ENCODE measurements around the gene KLHL29. TPM values are rescaled to one million over a fixed set of nuclear protein-coding genes. Genes with fewer than 3 reads are reported as not detected.
A peak's percentile ranks its signal among the peaks of the same experiment; 100 is the strongest.

KLHL29 gene
- total RNA-seq, 1 experiment from 2014 or later, result 2.4 TPM

DNA sequence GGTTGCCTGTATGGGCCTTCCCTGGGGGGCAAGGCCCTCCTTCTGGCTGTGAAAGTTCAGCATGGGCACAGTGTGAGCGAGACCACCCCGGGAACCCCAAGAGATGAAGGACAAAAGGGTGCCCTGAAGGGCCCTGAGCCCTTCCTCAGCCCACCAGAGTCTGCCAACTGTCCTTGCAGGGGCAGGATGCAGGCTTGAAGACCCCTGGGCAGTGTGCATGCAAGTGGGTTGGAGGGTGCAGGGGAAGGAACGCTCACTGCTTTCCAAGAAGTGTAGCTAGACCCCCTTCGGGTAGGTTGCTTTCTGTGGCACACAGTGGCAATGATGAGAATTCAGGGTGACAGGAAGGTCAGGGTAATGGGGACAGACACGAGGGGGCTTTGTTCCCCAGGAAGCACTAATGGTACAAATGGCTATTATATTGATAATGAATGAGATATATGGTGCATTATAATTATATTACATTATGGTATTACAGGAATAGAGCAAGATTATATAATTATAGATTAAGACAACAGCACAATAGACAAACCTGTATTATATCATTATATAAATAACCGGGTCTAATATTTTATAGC, 313.2 kb downstream of the KLHL29 start:
- Mint-ChIP-seq H3K27me3 (ENCODE audit: low read depth) (no peaks in the 10 kb centered on the region), H3K36me3 (ENCODE audit: insufficient read depth in 1 of 3, low read depth in 3 of 3) (peaks cover 11 to 14% (median 13%) of the 10 kb centered on the region in 3 experiments), H3K4me3 (no peak overlapping the region; a peak in 1 of 5 replicates), H3K4me1 (peaks cover 0 to 5% of the 10 kb centered on the region in 2 experiments; a peak in 2 of 4 replicates), H3K9me3 (peaks cover 7% of the 10 kb centered on the region in 2 experiments; a peak in 3 of 5 replicates), H3K27ac (peak overlapping the region in 1 of 3 experiments; percentile 31; a peak in 1 of 7 replicates)
- no CpG with 5 or more reads among the region's 6 CpGs for WGBS (ENCODE audit: extremely low coverage, insufficient read length, low lambda C conversion rate)
- H2AK5ac ChIP-seq (ENCODE audit: insufficient read length, low read length), result no peak overlapping the region
- H3K56ac ChIP-seq (ENCODE audit: insufficient read length, low read depth, low read length), result no peak overlapping the region
- H2BK20ac ChIP-seq (ENCODE audit: low read depth, low read length, poor library complexity, severe bottlenecking), result no peak overlapping the region
- no peak overlapping the region for H3K9ac ChIP-seq (ENCODE audit: extremely low read depth, insufficient read length, low read length)
- H3K79me2 ChIP-seq (ENCODE audit: insufficient read depth, low read length), result no peaks in the 10 kb centered on the region
- H3T11ph ChIP-seq (ENCODE audit: low read length), result no peak overlapping the region
- no peak overlapping the region for H3K27ac ChIP-seq (ENCODE audit: insufficient read length, low read depth, low read length)
- H3K4me2 ChIP-seq (ENCODE audit: insufficient read depth, insufficient read length, low read length), result no peak overlapping the region
- DNase-seq, result no peak
- H4K8ac ChIP-seq (replicated peaks; ENCODE audit: insufficient read length, low read depth, low read length), result no peak overlapping the region
- no peak overlapping the region for H4K5ac ChIP-seq (ENCODE audit: insufficient read length, low read depth, low read length)
- H2BK15ac ChIP-seq (ENCODE audit: low read depth, low read length), result no peak overlapping the region
- no peaks in the 10 kb centered on the region for H3K27me3 ChIP-seq (ENCODE audit: insufficient read depth, low read length)
- no peak overlapping the region for H3K4ac ChIP-seq (ENCODE audit: low read depth, low read length)
- H3K9me3 ChIP-seq (ENCODE audit: control insufficient read depth, low read depth, low read length), result no peaks in the 10 kb centered on the region
- no peaks in the 10 kb centered on the region for H4K20me1 ChIP-seq (ENCODE audit: control insufficient read depth, insufficient read depth, insufficient read length)
- H2BK12ac ChIP-seq (ENCODE audit: insufficient read length, low read depth, low read length), result no peak overlapping the region
- no peak overlapping the region for H3K14ac ChIP-seq (ENCODE audit: insufficient read depth, low read length)
- H2BK120ac ChIP-seq (ENCODE audit: low read depth, low read length, poor library complexity, severe bottlenecking), result no peak overlapping the region
- H3K23ac ChIP-seq (ENCODE audit: insufficient read length, low read depth, low read length), result no peak overlapping the region
- H3K23me2 ChIP-seq (ENCODE audit: insufficient read length, low read depth, low read length, poor library complexity, severe bottlenecking), result no peaks in the 10 kb centered on the region
- no peaks in the 10 kb centered on the region for H3K79me1 ChIP-seq (ENCODE audit: insufficient read depth, low read depth, low read length, poor library complexity, severe bottlenecking)
- H4K91ac ChIP-seq (ENCODE audit: insufficient read length, low read depth, low read length), result no peak overlapping the region
- no peak overlapping the region for H2AFZ ChIP-seq (ENCODE audit: low read length)
- no peak overlapping the region for H3K18ac ChIP-seq (ENCODE audit: insufficient read length, low read depth, low read length)
- no peaks in the 10 kb centered on the region for H3K4me1 ChIP-seq (ENCODE audit: insufficient read depth, low read length)
- no peak overlapping the region for H2BK5ac ChIP-seq (ENCODE audit: insufficient read length, low read length)
- TF ChIP-seq, protein P1, sequence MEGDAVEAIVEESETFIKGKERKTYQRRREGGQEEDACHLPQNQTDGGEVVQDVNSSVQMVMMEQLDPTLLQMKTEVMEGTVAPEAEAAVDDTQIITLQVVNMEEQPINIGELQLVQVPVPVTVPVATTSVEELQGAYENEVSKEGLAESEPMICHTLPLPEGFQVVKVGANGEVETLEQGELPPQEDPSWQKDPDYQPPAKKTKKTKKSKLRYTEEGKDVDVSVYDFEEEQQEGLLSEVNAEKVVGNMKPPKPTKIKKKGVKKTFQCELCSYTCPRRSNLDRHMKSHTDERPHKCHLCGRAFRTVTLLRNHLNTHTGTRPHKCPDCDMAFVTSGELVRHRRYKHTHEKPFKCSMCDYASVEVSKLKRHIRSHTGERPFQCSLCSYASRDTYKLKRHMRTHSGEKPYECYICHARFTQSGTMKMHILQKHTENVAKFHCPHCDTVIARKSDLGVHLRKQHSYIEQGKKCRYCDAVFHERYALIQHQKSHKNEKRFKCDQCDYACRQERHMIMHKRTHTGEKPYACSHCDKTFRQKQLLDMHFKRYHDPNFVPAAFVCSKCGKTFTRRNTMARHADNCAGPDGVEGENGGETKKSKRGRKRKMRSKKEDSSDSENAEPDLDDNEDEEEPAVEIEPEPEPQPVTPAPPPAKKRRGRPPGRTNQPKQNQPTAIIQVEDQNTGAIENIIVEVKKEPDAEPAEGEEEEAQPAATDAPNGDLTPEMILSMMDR (conservative IDR thresholded peaks at IDR 0.05), result no peak
